Measurements from ENCODE around the gene S100A11.

DNA sequence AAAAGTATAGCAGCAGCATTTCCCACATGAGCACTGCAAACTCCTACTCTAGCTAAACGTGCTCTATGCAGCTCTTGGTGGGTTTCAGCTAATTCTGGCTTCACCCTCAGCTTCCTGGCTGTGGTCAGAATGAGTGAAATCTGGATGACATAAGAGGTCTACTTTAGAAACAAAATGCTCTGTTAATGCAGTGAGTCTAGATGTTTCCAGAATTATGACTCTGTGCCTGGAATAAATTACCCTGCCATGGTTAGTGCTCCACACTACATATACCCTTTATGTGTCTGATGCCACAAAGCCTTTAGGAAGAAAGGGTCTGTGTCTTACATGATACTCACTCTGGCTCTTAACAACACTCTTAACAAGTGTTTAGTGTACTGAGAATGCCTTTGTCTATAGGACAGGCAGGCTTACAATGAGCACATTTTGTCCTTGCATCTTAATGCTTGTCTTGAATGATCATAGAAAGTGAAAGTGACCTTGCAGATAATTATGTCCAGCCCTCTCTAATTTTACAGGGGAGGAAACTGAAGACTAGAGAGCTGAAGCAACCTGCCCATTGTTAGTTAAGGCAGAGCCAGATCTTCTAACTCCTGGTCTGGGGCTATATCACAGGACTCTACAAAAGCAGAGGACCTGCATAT is 52.4 kb downstream of the S100A11 start:
- TF ChIP-seq POLR2AphosphoS5 (IDR thresholded peaks at IDR 0.05): no peak
- TF ChIP-seq POLR2A (IDR thresholded peaks at IDR 0.05): no peak
- TF ChIP-seq CTCF (IDR thresholded peaks at IDR 0.05): no peak

All from suprapubic skin (tissue), 4 donors.